Measurements from ENCODE around the gene PRR14. TPM values are rescaled to one million over a fixed set of nuclear protein-coding genes. Genes with fewer than 3 reads are reported as not detected.

The PRR14 gene
- total RNA-seq, 1 donor from 2014 or later, result 3.5 TPM

- Mint-ChIP-seq H3K9me3 (no peaks in the 10 kb centered on the region), H3K27ac (no peak overlapping the region), H3K27me3 (ENCODE audit: insufficient read depth, low read depth) (no peaks in the 10 kb centered on the region), H3K36me3 (peaks cover 13% of the 10 kb centered on the region), H3K4me1 (no peaks in the 10 kb centered on the region), H3K4me3 (no peak overlapping the region)
- Histone ChIP-seq H3K79me2 (ENCODE audit: low read depth) (no peaks in the 10 kb centered on the region), H3K4me3 (no peak overlapping the region), H3K27ac (no peak overlapping the region), H3K36me3 (no peaks in the 10 kb centered on the region), H3K4me1 (no peaks in the 10 kb centered on the region), H3K9ac (no peak overlapping the region), H3F3A (ENCODE audit: low read depth) (no peaks in the 10 kb centered on the region), H2AFZ (replicated peaks) (no peak overlapping the region), H3K27me3 (peaks cover 28% of the 10 kb centered on the region), H3K9me3 (ENCODE audit: low read depth) (no peaks in the 10 kb centered on the region), H3K4me2 (no peak overlapping the region), H4K20me1 (ENCODE audit: low read depth) (peaks cover 16% of the 10 kb centered on the region)
- no peak for DNase-seq (ENCODE audit: low spot score)
- TF ChIP-seq EZH2 (IDR thresholded peaks at IDR 0.05), result no peak
- no peak for TF ChIP-seq EZH2phosphoT487 (IDR thresholded peaks at IDR 0.05)
- TF ChIP-seq, protein P1, sequence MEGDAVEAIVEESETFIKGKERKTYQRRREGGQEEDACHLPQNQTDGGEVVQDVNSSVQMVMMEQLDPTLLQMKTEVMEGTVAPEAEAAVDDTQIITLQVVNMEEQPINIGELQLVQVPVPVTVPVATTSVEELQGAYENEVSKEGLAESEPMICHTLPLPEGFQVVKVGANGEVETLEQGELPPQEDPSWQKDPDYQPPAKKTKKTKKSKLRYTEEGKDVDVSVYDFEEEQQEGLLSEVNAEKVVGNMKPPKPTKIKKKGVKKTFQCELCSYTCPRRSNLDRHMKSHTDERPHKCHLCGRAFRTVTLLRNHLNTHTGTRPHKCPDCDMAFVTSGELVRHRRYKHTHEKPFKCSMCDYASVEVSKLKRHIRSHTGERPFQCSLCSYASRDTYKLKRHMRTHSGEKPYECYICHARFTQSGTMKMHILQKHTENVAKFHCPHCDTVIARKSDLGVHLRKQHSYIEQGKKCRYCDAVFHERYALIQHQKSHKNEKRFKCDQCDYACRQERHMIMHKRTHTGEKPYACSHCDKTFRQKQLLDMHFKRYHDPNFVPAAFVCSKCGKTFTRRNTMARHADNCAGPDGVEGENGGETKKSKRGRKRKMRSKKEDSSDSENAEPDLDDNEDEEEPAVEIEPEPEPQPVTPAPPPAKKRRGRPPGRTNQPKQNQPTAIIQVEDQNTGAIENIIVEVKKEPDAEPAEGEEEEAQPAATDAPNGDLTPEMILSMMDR (IDR thresholded peaks at IDR 0.05), result no peak
Measured at GRCh38 chr16:30669026-30669902, 18.5 kb downstream of the PRR14 start.

DNA sequence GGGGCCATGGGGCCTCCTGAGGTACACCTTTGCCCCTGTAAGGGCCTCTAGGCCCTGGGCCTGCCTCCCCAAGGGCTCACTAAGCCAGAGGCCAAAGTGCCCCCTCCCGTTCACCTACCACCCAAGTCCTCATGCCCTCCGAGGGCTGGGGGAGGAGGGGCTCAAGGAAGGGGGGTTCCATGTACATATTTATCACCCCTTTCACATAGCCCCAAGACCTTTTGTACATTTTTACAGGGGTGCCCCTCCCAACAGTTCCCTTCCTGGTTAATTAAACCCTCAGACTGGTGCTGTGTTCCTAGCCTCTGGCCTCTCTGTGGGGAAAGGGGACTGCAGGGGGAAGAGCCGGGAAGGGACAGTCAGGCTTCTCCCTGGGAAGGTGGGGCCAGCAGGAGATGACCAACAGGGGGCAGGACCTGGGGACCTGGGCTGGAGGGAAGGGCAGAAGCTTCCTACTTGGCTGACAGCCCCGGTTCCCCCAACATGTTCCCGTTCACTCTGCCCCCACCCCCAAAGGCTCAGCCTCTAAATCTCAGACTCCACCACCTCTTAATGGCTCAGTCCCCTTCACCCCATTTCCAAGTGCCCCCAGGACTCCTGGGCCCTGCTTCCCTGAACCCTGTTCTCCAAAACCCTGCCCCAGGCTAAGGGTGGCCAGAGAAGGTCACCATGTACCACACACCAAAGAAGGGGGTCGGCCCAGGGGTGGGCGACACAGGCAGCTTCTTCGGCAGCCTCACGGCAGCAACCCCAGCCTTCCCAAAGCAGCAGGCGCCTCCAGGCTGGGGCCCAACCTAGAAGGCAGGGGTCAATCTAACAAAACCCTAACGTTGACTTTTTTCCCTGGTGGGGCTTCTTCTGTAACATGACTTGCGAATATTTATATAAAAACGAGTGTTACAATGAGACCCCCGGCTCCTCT is 19.4 kb downstream of the PRR14 start:
- Histone ChIP-seq H2AFZ (replicated peaks) (no peak overlapping the region), H3K79me2 (ENCODE audit: low read depth) (no peaks in the 10 kb centered on the region)
- DNase-seq (ENCODE audit: low spot score), result no peak

GRCh38 chr16:30675143-30675542 is 24.4 kb downstream of the PRR14 start:
- H3F3A ChIP-seq (ENCODE audit: low read depth), result peaks cover 17% of the 10 kb centered on the region
- peaks cover 10% of the 10 kb centered on the region for H3K4me1 ChIP-seq
- Mint-ChIP-seq H3K4me3 (no peak overlapping the region), H3K9me3 (no peaks in the 10 kb centered on the region), H3K27ac (no peak overlapping the region), H3K27me3 (ENCODE audit: insufficient read depth, low read depth) (peaks cover 4% of the 10 kb centered on the region), H3K4me1 (peaks cover 10% of the 10 kb centered on the region), H3K36me3 (peaks cover 4% of the 10 kb centered on the region)
- TF ChIP-seq, protein P1 (IDR thresholded peaks at IDR 0.05), result no peak
- no peak for TF ChIP-seq EZH2 (IDR thresholded peaks at IDR 0.05)
- TF ChIP-seq EZH2phosphoT487 (IDR thresholded peaks at IDR 0.05), result no peak
- H3K4me2 ChIP-seq, result no peak overlapping the region
- DNase-seq (ENCODE audit: low spot score), result no peak
- no peaks in the 10 kb centered on the region for H3K79me2 ChIP-seq (ENCODE audit: low read depth)
- H4K20me1 ChIP-seq (ENCODE audit: low read depth), result no peaks in the 10 kb centered on the region
- H2AFZ ChIP-seq (replicated peaks), result no peak overlapping the region
- no peaks in the 10 kb centered on the region for H3K36me3 ChIP-seq
- no peak overlapping the region for H3K9ac ChIP-seq
- H3K27ac ChIP-seq, result no peak overlapping the region
- no peak overlapping the region for H3K4me3 ChIP-seq
- H3K27me3 ChIP-seq, result peaks cover 87% of the 10 kb centered on the region
- H3K9me3 ChIP-seq (ENCODE audit: low read depth), result no peaks in the 10 kb centered on the region

More for the DNA sequence above, 19.4 kb downstream of the PRR14 start:
- Histone ChIP-seq H3K9ac (no peak overlapping the region), H3K36me3 (no peaks in the 10 kb centered on the region), H3K27me3 (peaks cover 37% of the 10 kb centered on the region), H3K9me3 (ENCODE audit: low read depth) (no peaks in the 10 kb centered on the region), H3K4me2 (no peak overlapping the region), H3F3A (ENCODE audit: low read depth) (no peaks in the 10 kb centered on the region), H3K4me3 (no peak overlapping the region), H3K4me1 (no peaks in the 10 kb centered on the region), H4K20me1 (ENCODE audit: low read depth) (peaks cover 7% of the 10 kb centered on the region), H3K27ac (no peak overlapping the region)
- Mint-ChIP-seq H3K9me3 (no peaks in the 10 kb centered on the region), H3K36me3 (peaks cover 10% of the 10 kb centered on the region), H3K27ac (no peak overlapping the region), H3K4me1 (no peaks in the 10 kb centered on the region), H3K4me3 (no peak overlapping the region), H3K27me3 (ENCODE audit: insufficient read depth, low read depth) (peaks cover 2% of the 10 kb centered on the region)
- TF ChIP-seq, protein P1 (IDR thresholded peaks at IDR 0.05), result no peak
- no peak for TF ChIP-seq EZH2 (IDR thresholded peaks at IDR 0.05)
- no peak for TF ChIP-seq EZH2phosphoT487 (IDR thresholded peaks at IDR 0.05)
